Osteoblast (primary cell): ENCODE measurements around the gene CSRNP3. TPM values are rescaled to one million over a fixed set of nuclear protein-coding genes. Genes with fewer than 3 reads are reported as not detected.

Experiments used
- DNase-seq: peaks from one replicate; pipeline ENCODE4 v3.0.0; 2011; ENCODE audit warnings: low spot score, mixed read lengths; ENCODE audit not compliant: insufficient read length; ENCODE audit errors: missing footprints
- H2AFZ ChIP-seq: 2 replicates; pipeline ENCODE4 v1.6.0; 2011; ENCODE audit warnings: mild to moderate bottlenecking, low read length
- H3K27ac ChIP-seq: 2 replicates; pipeline ENCODE4 v1.5.1; 2011; ENCODE audit warnings: mild to moderate bottlenecking, low read depth, low read length, moderate library complexity
- H3K27me3 ChIP-seq: 2 replicates; pipeline ENCODE4 v1.6.0; 2012; ENCODE audit warnings: mild to moderate bottlenecking, control low read depth, inconsistent platforms, low read length, moderate library complexity; ENCODE audit not compliant: insufficient read depth
- H3K36me3 ChIP-seq: 2 replicates; pipeline ENCODE4 v1.5.1; 2011; ENCODE audit warnings: mild to moderate bottlenecking, low read length, control low read depth, moderate library complexity; ENCODE audit not compliant: insufficient read depth
- H3K4me1 ChIP-seq: 2 replicates; pipeline ENCODE4 v1.5.1; 2011; ENCODE audit warnings: mild to moderate bottlenecking, low read length, control low read depth, moderate library complexity; ENCODE audit not compliant: insufficient read depth
- H3K4me2 ChIP-seq: 2 replicates; pipeline ENCODE4 v1.6.0; 2011; ENCODE audit warnings: mild to moderate bottlenecking, low read length; ENCODE audit not compliant: insufficient read depth
- H3K4me3 ChIP-seq: fragments of 200-600 bp; sonication (generic); 3 replicates; pipeline ENCODE4 v1.5.1; 2012; ENCODE audit warnings: mild to moderate bottlenecking, low read length, inconsistent platforms; ENCODE audit not compliant: insufficient read depth
- H3K79me2 ChIP-seq: 2 replicates; pipeline ENCODE4 v1.6.0; 2012; ENCODE audit warnings: mild to moderate bottlenecking, low read length, control low read depth, inconsistent platforms; ENCODE audit not compliant: insufficient read depth
- H3K9me3 ChIP-seq: 2 replicates; pipeline ENCODE4 v1.5.1; 2011; ENCODE audit warnings: low read depth, low read length, control low read depth
- H4K20me1 ChIP-seq: 2 replicates; pipeline ENCODE4 v1.6.0; 2012; ENCODE audit warnings: mild to moderate bottlenecking, low read length, control low read depth; ENCODE audit not compliant: insufficient read depth
- CTCF ChIP-seq: IDR thresholded peaks from 2 replicates; pipeline ENCODE4 v1.5.1; 2011; ENCODE audit warnings: mild to moderate bottlenecking, low read depth, low read length, moderate library complexity; ENCODE audit errors: extremely low read depth
- total RNA-seq: library from RNA; depleted of rRNA; stranded (reverse); fragments of >200 nt; gene quantifications from 2 replicates; pipeline ENCODE4 v1.2.3, GENCODE V29; 2012

The CSRNP3 gene
- total RNA-seq, 1 donor: 1.4 TPM

GRCh38 chr2:165648801-165649200, 179.3 kb downstream of the CSRNP3 start:
- Histone ChIP-seq H3K36me3 (no peaks in the 10 kb centered on the region), H3K79me2 (no peaks in the 10 kb centered on the region), H3K4me1 (no peaks in the 10 kb centered on the region), H3K4me2 (no peak overlapping the region), H4K20me1 (no peaks in the 10 kb centered on the region), H3K27ac (no peak overlapping the region), H3K27me3 (no peaks in the 10 kb centered on the region), H3K4me3 (no peak overlapping the region), H3K9me3 (no peaks in the 10 kb centered on the region), H2AFZ (no peak overlapping the region)
- no peak for TF ChIP-seq CTCF
- DNase-seq: no peak

GRCh38 chr2:165651233-165651632, 181.7 kb downstream of the CSRNP3 start:
- Histone ChIP-seq H4K20me1 (no peaks in the 10 kb centered on the region), H3K27ac (no peak overlapping the region), H3K27me3 (no peaks in the 10 kb centered on the region), H3K4me1 (no peaks in the 10 kb centered on the region), H3K4me2 (no peak overlapping the region), H3K9me3 (no peaks in the 10 kb centered on the region), H3K36me3 (no peaks in the 10 kb centered on the region), H3K79me2 (no peaks in the 10 kb centered on the region), H2AFZ (no peak overlapping the region), H3K4me3 (no peak overlapping the region)
- DNase-seq: no peak
- no peak for TF ChIP-seq CTCF

GRCh38 chr2:165655661-165656060, 186.2 kb downstream of the CSRNP3 start:
- no peaks in the 10 kb centered on the region for H3K27me3 ChIP-seq
- H3K9me3 ChIP-seq: no peaks in the 10 kb centered on the region
- H3K79me2 ChIP-seq: no peaks in the 10 kb centered on the region
- no peaks in the 10 kb centered on the region for H3K4me1 ChIP-seq
- H3K4me2 ChIP-seq: no peak overlapping the region
- H2AFZ ChIP-seq: no peak overlapping the region
- H3K27ac ChIP-seq: no peak overlapping the region
- TF ChIP-seq CTCF: no peak
- DNase-seq: no peak
- no peak overlapping the region for H3K4me3 ChIP-seq
- H3K36me3 ChIP-seq: no peaks in the 10 kb centered on the region
- H4K20me1 ChIP-seq: no peaks in the 10 kb centered on the region

- H3K27ac ChIP-seq: no peak overlapping the region
Measured at GRCh38 chr2:165660361-165660760, 190.9 kb downstream of the CSRNP3 start.

More at GRCh38 chr2:165660361-165660760, 190.9 kb downstream of the CSRNP3 start:
- H3K36me3 ChIP-seq: no peaks in the 10 kb centered on the region
- H3K79me2 ChIP-seq: no peaks in the 10 kb centered on the region
- H3K4me2 ChIP-seq: no peak overlapping the region
- H4K20me1 ChIP-seq: no peaks in the 10 kb centered on the region
- no peak for TF ChIP-seq CTCF
- H3K27me3 ChIP-seq: no peaks in the 10 kb centered on the region
- H3K4me1 ChIP-seq: no peaks in the 10 kb centered on the region
- no peak for DNase-seq
- no peak overlapping the region for H3K4me3 ChIP-seq
- no peaks in the 10 kb centered on the region for H3K9me3 ChIP-seq
- no peak overlapping the region for H2AFZ ChIP-seq
